Tibial artery (tissue), 4 donors: ENCODE data around the gene CAPN5.

Experiments used
- DNase-seq, 2 donors: peaks; one replicate each; pipeline ENCODE4 v3.0.0-alpha.2; 2019
- H3K27ac ChIP-seq, 2 donors: fragments of 200-600 bp; sonication (generic) in 1 of 2; 1 replicate in 1 of 2; 2 replicates in 1 of 2; pipeline ENCODE4 v1.5.1; 2018 to 2019; ENCODE audit warnings: mild to moderate bottlenecking in 1 of 2
- H3K27me3 ChIP-seq, 2 donors: fragments of 200-600 bp; sonication (generic) in 1 of 2; one replicate each; pipeline versions ENCODE4 v1.5.1 to v1.6.0; 2016 to 2019
- H3K36me3 ChIP-seq, 3 donors: fragments of 200-600 bp; sonication (generic) in 2 of 3; one replicate each; pipeline ENCODE4 v1.5.1; 2016 to 2019; ENCODE audit warnings: mild to moderate bottlenecking in 2 of 3
- H3K4me1 ChIP-seq, 4 donors: fragments of 200-600 bp; sonication (generic) in 2 of 4; 1 replicate in 3 of 4; 2 replicates in 1 of 4; pipeline ENCODE4 v1.5.1; 2016 to 2019
- H3K4me3 ChIP-seq, 2 donors: fragments of 200-600 bp; sonication (generic) in 1 of 2; 1 replicate in 1 of 2; 2 replicates in 1 of 2; pipeline ENCODE4 v1.5.1; 2018 to 2019; ENCODE audit warnings: mild to moderate bottlenecking in 2 of 2
- H3K9me3 ChIP-seq, 3 donors: fragments of 200-600 bp; sonication (generic) in 1 of 3; one replicate each; pipeline ENCODE4 v1.5.1; 2016 to 2019
- intact Hi-C: fragments of 100-400 bp; cut with DNase I; formaldehyde crosslinking; loops from one replicate; pipeline ENCODE4 v1.15.0; 2023; ENCODE audit warnings: low total_unique reads
- TF ChIP-seq, protein P1 (sequence below), 2 experiments: fragments of 200-600 bp in 1 of 2; fragments of 450-650 bp in 1 of 2; IDR thresholded peaks; one replicate each; pipeline ENCODE4 v1.5.1; 2017 to 2019; ENCODE audit warnings: antibody characterized with exemption in 2 of 2, mild to moderate bottlenecking in 1 of 2, moderate library complexity in 1 of 2

Gene CAPN5

DNA sequence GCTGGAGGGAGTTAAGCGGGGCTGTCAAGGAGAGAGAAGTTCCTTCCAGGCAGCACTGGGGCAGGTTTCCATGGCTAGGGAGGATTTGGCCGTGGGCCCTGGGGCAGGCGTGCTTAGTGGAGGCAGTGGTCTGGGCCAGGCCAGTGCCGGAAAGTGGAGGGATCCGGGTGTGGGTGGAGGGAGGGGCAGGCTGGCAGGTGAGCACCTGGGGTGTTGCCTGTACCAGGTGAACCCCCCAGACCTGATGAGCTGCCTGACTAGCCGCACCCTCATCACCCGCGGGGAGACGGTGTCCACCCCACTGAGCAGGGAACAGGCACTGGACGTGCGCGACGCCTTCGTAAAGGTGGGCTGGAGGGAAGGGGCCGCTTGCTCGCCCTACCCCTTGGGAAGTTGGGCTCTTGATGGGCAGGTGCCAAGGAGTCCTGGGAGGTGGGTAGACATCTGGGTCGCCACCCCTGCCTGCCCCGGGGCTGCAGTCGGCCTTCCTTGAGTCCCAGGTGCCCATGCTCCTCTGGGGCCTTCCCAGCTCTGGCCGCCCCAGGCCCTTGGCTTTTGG, 93.2 kb downstream of the CAPN5 start:
- TF ChIP-seq, protein P1, sequence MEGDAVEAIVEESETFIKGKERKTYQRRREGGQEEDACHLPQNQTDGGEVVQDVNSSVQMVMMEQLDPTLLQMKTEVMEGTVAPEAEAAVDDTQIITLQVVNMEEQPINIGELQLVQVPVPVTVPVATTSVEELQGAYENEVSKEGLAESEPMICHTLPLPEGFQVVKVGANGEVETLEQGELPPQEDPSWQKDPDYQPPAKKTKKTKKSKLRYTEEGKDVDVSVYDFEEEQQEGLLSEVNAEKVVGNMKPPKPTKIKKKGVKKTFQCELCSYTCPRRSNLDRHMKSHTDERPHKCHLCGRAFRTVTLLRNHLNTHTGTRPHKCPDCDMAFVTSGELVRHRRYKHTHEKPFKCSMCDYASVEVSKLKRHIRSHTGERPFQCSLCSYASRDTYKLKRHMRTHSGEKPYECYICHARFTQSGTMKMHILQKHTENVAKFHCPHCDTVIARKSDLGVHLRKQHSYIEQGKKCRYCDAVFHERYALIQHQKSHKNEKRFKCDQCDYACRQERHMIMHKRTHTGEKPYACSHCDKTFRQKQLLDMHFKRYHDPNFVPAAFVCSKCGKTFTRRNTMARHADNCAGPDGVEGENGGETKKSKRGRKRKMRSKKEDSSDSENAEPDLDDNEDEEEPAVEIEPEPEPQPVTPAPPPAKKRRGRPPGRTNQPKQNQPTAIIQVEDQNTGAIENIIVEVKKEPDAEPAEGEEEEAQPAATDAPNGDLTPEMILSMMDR (IDR thresholded peaks at IDR 0.05) = no peak
- no peaks in the 10 kb centered on the region for H3K27me3 ChIP-seq
- no peak overlapping the region for H3K4me3 ChIP-seq
- H3K36me3 ChIP-seq = no peaks in the 10 kb centered on the region
- DNase-seq = no peak
- intact Hi-C loops = no loop called here
- H3K9me3 ChIP-seq = no peaks in the 10 kb centered on the region
- no peak overlapping the region for H3K27ac ChIP-seq
- no peaks in the 10 kb centered on the region for H3K4me1 ChIP-seq

GRCh38 chr11:77163271-77163670, 96.5 kb downstream of the CAPN5 start:
- Histone ChIP-seq H3K9me3 (no peaks in the 10 kb centered on the region), H3K27me3 (no peaks in the 10 kb centered on the region), H3K36me3 (no peaks in the 10 kb centered on the region), H3K27ac (no peak overlapping the region), H3K4me1 (no peaks in the 10 kb centered on the region), H3K4me3 (no peak overlapping the region)
- intact Hi-C loops = no loop called here
- no peak for DNase-seq
- TF ChIP-seq, protein P1 (IDR thresholded peaks at IDR 0.05) = no peak

GRCh38 chr11:77165066-77165465, 98.3 kb downstream of the CAPN5 start:
- H3K4me1 ChIP-seq = no peaks in the 10 kb centered on the region
- no peaks in the 10 kb centered on the region for H3K36me3 ChIP-seq
- no peaks in the 10 kb centered on the region for H3K27me3 ChIP-seq
- DNase-seq = no peak
- no peaks in the 10 kb centered on the region for H3K9me3 ChIP-seq
- H3K27ac ChIP-seq = no peak overlapping the region
- TF ChIP-seq, protein P1 (IDR thresholded peaks at IDR 0.05) = no peak
- intact Hi-C loops = no loop called here
- H3K4me3 ChIP-seq = no peak overlapping the region

- H3K4me3 ChIP-seq = no peak overlapping the region
- no peaks in the 10 kb centered on the region for H3K36me3 ChIP-seq
Observed at GRCh38 chr11:77166021-77166420, 99.2 kb downstream of the CAPN5 start.

GRCh38 chr11:77167111-77167626, 100.4 kb downstream of the CAPN5 start:
- intact Hi-C loops = no loop called here
- TF ChIP-seq, protein P1 (IDR thresholded peaks at IDR 0.05) = no peak
- Histone ChIP-seq H3K27ac (no peak overlapping the region), H3K4me1 (no peaks in the 10 kb centered on the region), H3K27me3 (no peaks in the 10 kb centered on the region), H3K9me3 (no peaks in the 10 kb centered on the region), H3K4me3 (no peak overlapping the region), H3K36me3 (no peaks in the 10 kb centered on the region)
- DNase-seq = no peak

More at GRCh38 chr11:77166021-77166420, 99.2 kb downstream of the CAPN5 start:
- Histone ChIP-seq H3K9me3 (no peaks in the 10 kb centered on the region), H3K4me1 (no peaks in the 10 kb centered on the region), H3K27ac (no peak overlapping the region), H3K27me3 (no peaks in the 10 kb centered on the region)
- intact Hi-C loops = no loop called here
- TF ChIP-seq, protein P1 (IDR thresholded peaks at IDR 0.05) = no peak
- DNase-seq = no peak

DNA sequence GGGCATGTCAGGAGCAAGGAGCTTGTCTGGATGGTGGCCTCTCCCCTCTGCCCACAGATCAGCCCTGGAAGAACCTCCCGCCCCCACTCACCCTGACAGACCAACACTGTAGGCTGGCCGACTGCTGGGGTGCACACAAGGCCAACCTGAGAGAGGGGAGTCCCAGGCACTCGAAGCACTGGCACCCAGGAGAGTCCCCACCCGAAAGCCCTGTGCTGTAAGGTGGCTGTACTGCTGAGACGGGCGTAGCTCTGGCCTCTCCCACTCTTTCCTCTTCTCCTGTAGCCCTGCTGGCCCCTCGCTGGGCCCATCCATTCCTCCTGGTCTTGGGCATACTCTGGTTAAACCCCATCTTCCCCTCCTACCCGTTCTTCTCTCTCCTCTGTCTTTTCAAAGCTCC, 101.0 kb downstream of the CAPN5 start:
- H3K4me3 ChIP-seq = no peak overlapping the region
- DNase-seq = no peak
- intact Hi-C loops = no loop called here
- H3K4me1 ChIP-seq = no peaks in the 10 kb centered on the region
- TF ChIP-seq, protein P1 (IDR thresholded peaks at IDR 0.05) = no peak
- no peaks in the 10 kb centered on the region for H3K36me3 ChIP-seq
- no peak overlapping the region for H3K27ac ChIP-seq
- H3K9me3 ChIP-seq = no peaks in the 10 kb centered on the region
- H3K27me3 ChIP-seq = no peaks in the 10 kb centered on the region
